ENCODE data around the gene PIGU.
"Not testable (repeated sequence)": the region's sequence is repeated elsewhere in the genome, so short reads cannot be mapped to it uniquely, and the experiment has no call there.

The PIGU gene

DNA sequence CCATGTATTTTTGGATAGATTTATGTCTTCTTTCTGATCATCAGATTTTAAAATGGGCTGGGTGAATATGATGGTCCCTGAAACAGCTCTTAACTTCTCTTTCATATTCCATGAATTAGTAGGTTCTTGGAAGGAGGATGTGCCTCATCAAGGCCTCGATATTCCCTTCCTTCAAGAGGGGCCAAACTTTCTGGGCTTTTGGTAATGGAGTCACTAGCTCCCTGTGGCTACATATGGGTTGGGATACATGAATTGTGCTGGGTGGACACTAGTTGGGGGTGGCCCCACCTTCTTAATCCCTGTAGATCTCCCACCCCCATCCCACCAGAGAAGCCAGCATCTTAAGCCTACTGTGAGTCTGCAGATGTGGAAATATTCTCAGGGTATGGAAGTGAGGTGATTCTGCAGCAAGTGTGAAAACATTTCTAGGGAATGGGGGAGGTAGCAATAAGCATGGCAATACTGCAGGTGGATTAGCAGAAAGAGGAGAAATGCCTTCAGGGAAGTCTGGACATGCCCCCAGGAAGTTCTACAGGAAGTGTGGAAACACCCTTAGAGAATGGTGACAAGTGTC lies 29.5 kb upstream of the PIGU start:
- DNase-seq = no peak

DNA sequence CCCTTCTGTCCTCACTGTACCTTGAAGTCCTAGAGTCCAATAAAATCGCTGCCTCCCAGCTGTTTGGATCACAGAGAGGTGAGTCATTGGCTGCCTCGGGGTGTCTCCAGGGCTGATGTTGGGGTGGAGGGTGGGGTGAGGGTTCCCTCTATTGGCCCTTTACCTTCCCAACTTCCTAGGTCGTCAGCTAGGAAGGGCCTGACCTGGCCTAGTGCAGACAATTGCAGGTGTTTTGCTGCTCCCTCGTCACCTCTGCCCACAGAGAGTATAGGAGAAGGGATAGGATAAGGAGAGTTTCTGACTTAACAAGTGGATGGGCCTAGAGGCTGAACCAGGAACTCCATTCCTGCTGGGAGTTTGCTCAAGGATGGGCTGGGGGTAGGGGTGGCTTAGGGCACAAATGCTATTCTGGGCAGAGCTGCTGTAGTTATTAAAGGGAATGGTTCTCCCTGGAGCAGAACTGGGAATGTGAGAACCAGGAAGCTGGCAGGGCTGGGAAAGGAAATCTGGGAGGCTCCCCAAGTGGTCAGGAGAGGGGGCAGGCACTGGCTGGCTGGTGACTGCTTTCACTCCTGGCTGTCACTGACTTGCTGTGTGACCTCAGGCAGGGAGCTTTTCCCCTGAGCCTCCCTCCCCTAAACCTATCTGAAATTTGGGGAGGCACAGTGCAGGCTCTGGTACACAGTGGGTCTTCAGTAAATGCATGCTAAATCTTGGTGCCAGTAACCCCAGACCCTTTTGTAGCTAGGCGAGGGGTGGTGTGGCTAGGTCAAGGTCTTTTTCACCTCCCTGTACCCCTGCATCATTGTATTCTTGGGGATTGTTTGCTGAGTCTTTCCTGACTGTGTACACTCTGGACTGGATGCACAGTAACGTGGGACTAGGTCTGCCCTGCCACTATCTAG lies 28.8 kb upstream of the PIGU start:
- DNase-seq = peak; percentile 6 to 19

- DNase-seq = no peak
Measured at GRCh38 chr20:34705008-34705396, 28.1 kb upstream of the PIGU start.

DNA sequence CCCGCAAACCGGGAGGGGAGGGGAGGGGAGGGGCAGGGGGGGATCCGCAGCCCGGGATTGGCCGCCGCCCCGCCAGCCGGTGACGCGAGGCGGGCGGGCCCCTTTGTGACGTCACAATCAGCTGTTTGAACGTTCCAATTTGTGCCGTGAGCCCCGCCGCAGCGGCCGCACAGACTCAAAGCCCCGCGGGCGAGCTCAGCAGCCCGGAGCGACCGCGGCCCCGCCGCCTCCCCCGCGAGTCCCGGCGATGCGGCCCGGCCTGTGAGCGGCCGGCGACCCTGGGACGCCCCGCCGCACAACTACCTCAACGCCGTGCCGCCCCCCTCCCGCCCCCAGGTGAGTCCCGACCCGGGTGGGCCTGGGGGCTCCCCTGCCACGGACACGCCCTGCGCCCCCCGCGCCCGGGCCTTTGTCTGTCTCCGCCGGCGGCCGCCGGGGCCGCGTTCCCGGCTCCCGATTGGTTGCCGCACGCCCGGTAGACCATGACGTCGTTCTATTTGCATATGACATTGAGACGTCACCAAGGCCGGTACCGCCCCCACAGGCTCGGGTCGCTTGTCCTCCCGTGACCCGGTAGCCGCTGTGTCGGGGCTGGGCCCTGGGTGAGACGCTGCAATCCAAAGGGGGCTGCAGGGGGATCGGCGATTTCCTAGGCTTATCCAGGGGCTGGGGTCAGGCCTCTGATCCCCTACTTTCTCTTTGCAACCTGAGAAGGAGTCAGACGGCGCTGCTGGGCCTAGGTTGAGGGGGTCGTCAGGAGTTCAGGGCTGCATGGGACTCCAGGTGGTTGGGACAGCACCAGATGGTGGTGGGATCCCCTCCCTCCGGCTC lies 27.5 kb upstream of the PIGU start, which contains the start of gene TP53INP2:
Gene TP53INP2 (plus strand): TSS at position 168 of the 831 bp plus-strand sequence. CDS start 4,396 bp downstream, outside the sequence.
- DNase-seq = peak; percentile 67 to 80

GRCh38 chr20:34703424-34704176 lies 26.7 kb upstream of the PIGU start:
- DNase-seq = peak in 1 of 2 experiments; percentile 23

GRCh38 chr20:34703061-34703423 lies 26.1 kb upstream of the PIGU start:
- DNase-seq = no peak

- no peak for DNase-seq
Measured at GRCh38 chr20:34701405-34702085, 24.7 kb upstream of the PIGU start.

GRCh38 chr20:34693414-34693813 lies 16.5 kb upstream of the PIGU start:
- no peak for DNase-seq

- no peak for DNase-seq
Measured at GRCh38 chr20:34691838-34692237, 14.9 kb upstream of the PIGU start.

- no peak for DNase-seq
Measured at GRCh38 chr20:34689486-34689885, 12.6 kb upstream of the PIGU start.

DNA sequence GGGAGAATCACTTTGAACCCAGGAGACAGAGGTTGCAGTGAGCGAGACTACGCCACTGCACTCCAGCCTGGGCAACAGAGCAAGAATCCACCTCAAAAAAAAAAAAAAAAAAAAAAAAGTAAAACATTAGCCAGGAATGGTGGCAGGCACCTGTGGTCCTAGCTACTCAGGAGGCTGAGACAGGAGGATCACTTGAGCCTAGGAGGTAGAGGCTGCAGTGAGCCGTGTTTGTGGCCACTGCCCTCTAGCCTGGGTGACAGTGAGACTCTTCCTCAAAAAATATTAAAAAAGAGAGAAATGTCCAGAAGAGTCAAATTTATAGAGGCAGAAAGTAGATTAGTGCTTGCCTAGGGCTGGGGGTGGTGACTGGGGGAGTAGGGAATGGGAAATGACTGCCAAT lies 6.8 kb upstream of the PIGU start:
- DNase-seq = no peak

- DNase-seq = peak; percentile 93 to 95
Measured at GRCh38 chr20:34680586-34681175, 3.8 kb upstream of the PIGU start.

GRCh38 chr20:34675993-34676641 lies 775 bp downstream of the PIGU start:
- DNase-seq = no peak

DNA sequence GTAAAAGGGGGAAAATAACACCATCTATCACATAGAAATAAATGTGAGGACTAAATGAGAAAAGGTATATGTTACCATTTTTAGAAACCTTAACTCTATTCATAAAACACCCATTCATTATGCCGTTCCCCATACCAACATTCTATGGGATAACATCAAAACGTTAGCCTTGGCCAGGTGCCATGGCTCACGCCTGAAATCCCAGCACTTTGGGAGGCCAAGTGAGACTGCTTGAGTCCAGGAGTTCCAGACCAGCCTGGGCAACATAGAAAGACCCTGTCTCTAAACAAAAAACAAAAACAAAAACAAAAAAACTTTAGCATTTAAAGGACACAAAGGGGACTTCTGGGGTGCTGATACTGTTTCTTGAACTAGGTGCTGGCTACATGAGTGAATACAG lies 1.3 kb downstream of the PIGU start:
- no peak for DNase-seq

GRCh38 chr20:34673412-34673811 lies 3.5 kb downstream of the PIGU start:
- no peak for DNase-seq

DNA sequence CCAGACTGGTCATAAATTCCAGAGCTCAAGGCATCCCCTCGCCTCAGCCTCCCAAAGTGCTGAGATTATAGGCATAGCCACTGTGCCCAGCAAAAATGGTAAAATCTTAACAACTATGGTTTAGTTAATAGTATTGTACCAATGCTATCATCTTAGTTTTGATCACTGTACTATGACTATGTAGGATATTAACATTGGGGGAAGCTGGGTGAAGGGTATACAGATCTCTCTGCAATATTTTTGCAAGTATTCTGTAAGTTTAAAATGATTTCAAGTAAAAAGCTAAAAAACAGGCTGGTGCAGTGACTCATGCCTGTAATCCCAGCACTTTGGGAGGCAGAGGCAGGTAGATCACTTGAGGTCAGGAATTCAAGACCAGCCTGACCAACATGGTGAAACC lies 7.8 kb downstream of the PIGU start:
- no peak for DNase-seq

- DNase-seq = not testable (repeated sequence)
Measured at GRCh38 chr20:34664751-34665150, 12.1 kb downstream of the PIGU start.

GRCh38 chr20:34663213-34663943 lies 13.5 kb downstream of the PIGU start:
- DNase-seq = no peak

- DNase-seq = not testable (repeated sequence)
Measured at GRCh38 chr20:34661811-34662210, 15.1 kb downstream of the PIGU start.

DNA sequence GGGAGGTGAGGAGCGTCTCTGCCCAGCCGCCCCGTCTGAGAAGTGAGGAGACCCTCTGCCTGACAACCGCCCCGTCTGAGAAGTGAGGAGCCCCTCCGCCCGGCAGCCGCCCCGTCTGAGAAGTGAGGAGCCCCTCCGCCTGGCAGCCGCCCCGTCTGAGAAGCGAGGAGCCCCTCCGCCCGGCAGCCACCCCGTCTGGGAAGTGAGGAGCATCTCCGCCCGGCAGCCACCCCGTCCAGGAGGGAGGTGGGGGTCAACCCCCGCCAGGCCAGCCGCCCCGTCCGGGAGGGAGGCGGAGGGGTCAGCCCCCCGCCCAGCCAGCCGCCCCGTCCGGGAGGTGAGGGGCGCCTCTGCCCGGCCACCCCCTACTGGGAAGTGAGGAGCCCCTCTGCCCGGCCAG lies 18.2 kb downstream of the PIGU start:
- DNase-seq = not testable (repeated sequence)

Data from AML-193 (cell line).